Ectodermal cell (in vitro differentiated cells): ENCODE measurements around the gene ASIC4.

Experiments
- H3K27ac ChIP-seq: 2 replicates; pipeline ENCODE4 v1.7.0; 2013; ENCODE audit warnings: mild to moderate bottlenecking, low read depth, low read length; ENCODE audit not compliant: insufficient read depth, poor library complexity, severe bottlenecking
- H3K27me3 ChIP-seq: 2 replicates; pipeline ENCODE4 v1.7.0; 2013; ENCODE audit warnings: mild to moderate bottlenecking, low read length; ENCODE audit not compliant: insufficient read depth, control insufficient read depth, poor library complexity, severe bottlenecking
- H3K36me3 ChIP-seq: one replicate; pipeline ENCODE4 v1.7.0; 2013; ENCODE audit warnings: low read length; ENCODE audit not compliant: control insufficient read depth, insufficient read depth
- H3K4me1 ChIP-seq: one replicate; pipeline ENCODE4 v1.7.0; 2013; ENCODE audit warnings: low read length; ENCODE audit not compliant: control insufficient read depth, insufficient read depth
- H3K4me3 ChIP-seq: 2 replicates; pipeline ENCODE4 v1.7.0; 2013; ENCODE audit warnings: low read depth, low read length, control low read depth; ENCODE audit not compliant: insufficient read depth
- H3K9me3 ChIP-seq: 2 replicates; pipeline ENCODE4 v1.7.0; 2013; ENCODE audit warnings: mild to moderate bottlenecking, low read length, moderate library complexity; ENCODE audit not compliant: control insufficient read depth
- WGBS, 2 experiments: methylation state at CpG; one replicate each; pipeline ENCODE4 v1.1.7; 2013; ENCODE audit warnings: missing lambda C conversion rate in 2 of 2; 5-methylcytosine and 5-hydroxymethylcytosine counted together

The ASIC4 gene

GRCh38 chr2:219561179-219562048 is 47.1 kb downstream of the ASIC4 start:
- Histone ChIP-seq H3K27me3 (no peaks in the 10 kb centered on the region), H3K36me3 (peaks cover 3% of the 10 kb centered on the region), H3K4me1 (peaks cover 6% of the 10 kb centered on the region), H3K27ac (no peak overlapping the region), H3K4me3 (no peak overlapping the region), H3K9me3 (no peaks in the 10 kb centered on the region)
- 83 to 87% methylated on average over 24 of the region's 24 CpGs for WGBS, 2 experiments

GRCh38 chr2:219562049-219563020 is 48.1 kb downstream of the ASIC4 start:
- Histone ChIP-seq H3K27me3 (no peaks in the 10 kb centered on the region), H3K4me3 (no peak overlapping the region), H3K4me1 (peaks cover 6% of the 10 kb centered on the region), H3K27ac (no peak overlapping the region), H3K9me3 (no peaks in the 10 kb centered on the region), H3K36me3 (peaks cover 3% of the 10 kb centered on the region)
- 86% methylated on average over 35 of the region's 35 CpGs for WGBS, 2 experiments

- Histone ChIP-seq H3K27ac (no peak overlapping the region), H3K4me1 (peaks cover 6% of the 10 kb centered on the region), H3K36me3 (peaks cover 3% of the 10 kb centered on the region), H3K27me3 (no peaks in the 10 kb centered on the region), H3K9me3 (no peaks in the 10 kb centered on the region), H3K4me3 (no peak overlapping the region)
- WGBS, 2 experiments: 94 to 95% methylated on average over 20 of the region's 20 CpGs
These were observed 49.1 kb downstream of the ASIC4 start for GRCh38 chr2:219563271-219563928.

GRCh38 chr2:219565130-219566080 is 51.1 kb downstream of the ASIC4 start:
- no peak overlapping the region for H3K4me3 ChIP-seq
- peaks cover 3% of the 10 kb centered on the region for H3K36me3 ChIP-seq
- WGBS, 2 experiments: 63 to 64% methylated on average over 21 of the region's 21 CpGs
- H3K9me3 ChIP-seq: no peaks in the 10 kb centered on the region
- no peak overlapping the region for H3K27ac ChIP-seq
- H3K4me1 ChIP-seq: peaks cover 6% of the 10 kb centered on the region
- H3K27me3 ChIP-seq: peaks cover 10% of the 10 kb centered on the region

GRCh38 chr2:219566640-219567039 is 52.4 kb downstream of the ASIC4 start:
- Histone ChIP-seq H3K4me3 (no peak overlapping the region), H3K27me3 (peaks cover 15% of the 10 kb centered on the region), H3K4me1 (peaks cover 8% of the 10 kb centered on the region), H3K36me3 (peaks cover 3% of the 10 kb centered on the region), H3K27ac (no peak overlapping the region), H3K9me3 (no peaks in the 10 kb centered on the region)
- 86 to 87% methylated on average over 11 of the region's 11 CpGs for WGBS, 2 experiments

GRCh38 chr2:219567131-219567530 is 52.8 kb downstream of the ASIC4 start:
- Histone ChIP-seq H3K27ac (no peak overlapping the region), H3K27me3 (peaks cover 15% of the 10 kb centered on the region), H3K9me3 (no peaks in the 10 kb centered on the region), H3K4me3 (no peak overlapping the region), H3K4me1 (peaks cover 7% of the 10 kb centered on the region), H3K36me3 (peaks cover 3% of the 10 kb centered on the region)
- WGBS, 2 experiments: 92 to 93% methylated on average over 18 of the region's 18 CpGs

- 93 to 94% methylated on average over 35 of the region's 35 CpGs for WGBS, 2 experiments
- H3K4me3 ChIP-seq: no peak overlapping the region
- no peaks in the 10 kb centered on the region for H3K9me3 ChIP-seq
- H3K36me3 ChIP-seq: peaks cover 3% of the 10 kb centered on the region
- peaks cover 15% of the 10 kb centered on the region for H3K27me3 ChIP-seq
- no peak overlapping the region for H3K27ac ChIP-seq
- peaks cover 6% of the 10 kb centered on the region for H3K4me1 ChIP-seq
These were observed 53.6 kb downstream of the ASIC4 start for GRCh38 chr2:219567791-219568361.

GRCh38 chr2:219569041-219569440 is 54.8 kb downstream of the ASIC4 start:
- H3K36me3 ChIP-seq: peaks cover 3% of the 10 kb centered on the region
- H3K4me3 ChIP-seq: no peak overlapping the region

GRCh38 chr2:219569635-219570034 is 55.4 kb downstream of the ASIC4 start:
- H3K27me3 ChIP-seq: peaks cover 15% of the 10 kb centered on the region
- no peaks in the 10 kb centered on the region for H3K9me3 ChIP-seq
- no peak overlapping the region for H3K27ac ChIP-seq
- peak overlapping the region; percentile 43 for H3K4me3 ChIP-seq
- H3K4me1 ChIP-seq: peaks cover 6% of the 10 kb centered on the region
- 82 to 87% methylated on average over 5 to 6 of the region's 6 CpGs for WGBS, 2 experiments
- H3K36me3 ChIP-seq: peaks cover under 1% of the 10 kb centered on the region

More at GRCh38 chr2:219569041-219569440, 54.8 kb downstream of the ASIC4 start:
- Histone ChIP-seq H3K4me1 (peaks cover 6% of the 10 kb centered on the region), H3K9me3 (no peaks in the 10 kb centered on the region), H3K27me3 (peaks cover 15% of the 10 kb centered on the region), H3K27ac (no peak overlapping the region)
- 89 to 90% methylated on average over 6 of the region's 6 CpGs for WGBS, 2 experiments
